GM21619 (cell line): Measurements from ENCODE around the gene NUP210.
"Not testable (repeated sequence)": the region's sequence is repeated elsewhere in the genome, so short reads cannot be mapped to it uniquely, and the experiment has no call there.

Source experiments
- ATAC-seq: cut with Tn5 transposase; IDR thresholded peaks from one replicate; pipeline ENCODE4 v1.9.1; 2021; ENCODE audit not compliant: unreplicated experiment

Gene NUP210

DNA sequence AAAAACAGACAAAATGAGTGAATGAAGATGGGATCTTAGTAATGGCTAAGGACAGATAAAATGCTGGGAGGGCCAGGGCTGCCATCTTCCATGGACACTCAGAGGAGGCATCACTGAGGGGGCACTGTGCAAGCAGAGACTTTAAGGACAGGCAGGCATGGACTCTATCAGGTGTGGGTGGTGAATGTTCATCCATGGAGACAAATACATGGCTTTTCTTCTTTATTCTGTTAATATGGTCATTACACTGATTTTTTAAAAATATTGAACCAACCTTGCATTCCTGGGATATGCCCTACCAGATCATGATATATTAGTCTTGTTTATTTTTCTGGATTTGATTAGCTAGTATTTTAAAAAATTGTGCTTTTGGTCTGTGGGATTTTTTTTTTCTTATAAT, 12.2 kb downstream of the NUP210 start:
- no peak for ATAC-seq

DNA sequence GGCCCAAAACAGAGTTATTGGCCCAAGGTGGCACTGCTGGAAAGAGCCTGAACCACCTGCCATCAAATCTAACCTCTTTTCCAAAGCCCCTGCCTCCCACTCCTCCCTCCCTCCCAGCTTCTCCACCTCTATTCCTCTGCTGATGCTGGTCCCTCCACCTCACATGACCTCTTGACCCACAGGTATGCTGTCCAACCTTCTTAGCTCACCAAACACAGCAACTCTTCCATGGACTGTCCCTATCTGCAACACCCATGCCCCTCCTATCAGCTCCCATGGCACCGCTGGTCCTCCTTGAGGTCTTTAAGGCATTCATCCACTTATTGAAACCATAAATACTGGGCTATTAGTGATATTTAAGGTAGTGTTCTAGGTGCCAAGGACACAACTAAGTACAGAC, 12.6 kb downstream of the NUP210 start:
- no peak for ATAC-seq

DNA sequence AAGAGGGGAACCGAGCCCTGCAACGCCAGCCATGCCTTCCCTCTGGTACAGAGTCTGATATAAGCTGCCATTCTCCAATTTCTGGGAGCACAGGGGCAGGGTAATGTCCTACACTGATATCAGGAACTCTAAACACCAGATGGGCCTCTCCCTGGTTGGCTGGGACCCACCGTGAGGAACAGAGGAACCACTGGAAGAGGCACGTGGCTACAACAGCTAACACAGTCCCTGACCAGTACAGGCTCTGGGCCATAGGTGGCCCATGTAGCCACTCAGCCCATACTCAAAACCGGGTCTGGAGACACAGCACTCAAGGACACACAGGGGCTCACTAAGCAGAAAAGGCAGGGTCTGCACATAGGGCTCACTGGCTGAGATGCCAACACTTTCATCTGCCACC, 13.9 kb downstream of the NUP210 start:
- no peak for ATAC-seq

DNA sequence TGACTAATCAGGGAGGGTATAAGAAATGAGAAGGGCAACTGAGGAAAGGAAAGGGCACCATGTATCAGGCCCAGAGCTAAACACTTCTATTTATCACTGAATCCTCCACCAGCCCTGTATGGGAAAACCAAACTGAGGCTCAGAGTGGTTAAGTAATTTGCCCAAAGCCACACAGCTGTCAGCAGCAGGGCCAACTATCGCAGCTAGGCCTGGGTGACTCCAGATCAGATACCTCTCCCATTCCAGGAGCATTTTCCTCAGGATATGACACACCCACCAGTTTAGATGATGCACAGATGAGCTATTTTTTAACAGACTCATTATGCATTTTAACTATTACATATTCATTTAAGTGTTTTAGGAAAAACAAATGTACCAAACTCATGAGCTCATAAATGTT, 14.5 kb downstream of the NUP210 start:
- no peak for ATAC-seq

DNA sequence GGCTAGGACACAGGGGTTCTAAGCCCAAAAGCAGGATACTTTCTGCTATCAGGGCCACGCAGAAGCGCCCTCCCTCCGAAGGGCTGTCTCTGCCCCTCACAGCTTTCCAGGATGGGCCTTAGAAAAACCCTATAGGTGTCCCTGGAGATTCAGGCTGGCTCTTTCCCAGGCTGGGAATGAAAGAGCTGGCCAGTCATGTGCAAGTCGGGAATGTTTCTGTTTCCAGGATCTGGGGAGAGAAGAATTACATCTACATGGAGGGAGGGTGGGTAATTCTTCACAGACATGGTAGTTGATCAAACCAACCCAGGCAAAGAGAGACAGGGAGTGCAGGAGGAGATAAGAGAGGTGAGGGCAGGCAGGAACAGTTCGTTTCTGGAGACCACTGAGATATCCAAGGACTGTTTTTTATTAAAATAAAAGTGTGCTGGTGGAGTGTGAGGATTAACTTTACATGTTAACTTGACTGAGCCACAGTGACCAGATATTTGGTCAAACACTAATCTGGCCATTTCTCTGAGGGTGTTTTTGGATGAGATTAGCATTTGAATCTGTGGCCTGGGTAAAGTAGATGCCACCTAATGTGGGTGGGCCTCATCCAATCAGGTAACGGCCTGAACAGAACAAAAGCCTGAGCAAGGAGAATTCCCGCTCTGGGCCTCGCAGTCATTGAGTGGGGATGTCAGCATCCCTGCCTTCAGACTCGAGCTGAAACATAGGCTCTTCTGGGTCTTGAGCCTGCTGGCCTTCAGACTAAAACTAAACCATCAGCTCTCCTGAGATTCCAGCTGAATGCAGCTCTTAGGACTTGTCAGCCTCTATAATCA, 15.3 kb downstream of the NUP210 start:
- no peak for ATAC-seq

DNA sequence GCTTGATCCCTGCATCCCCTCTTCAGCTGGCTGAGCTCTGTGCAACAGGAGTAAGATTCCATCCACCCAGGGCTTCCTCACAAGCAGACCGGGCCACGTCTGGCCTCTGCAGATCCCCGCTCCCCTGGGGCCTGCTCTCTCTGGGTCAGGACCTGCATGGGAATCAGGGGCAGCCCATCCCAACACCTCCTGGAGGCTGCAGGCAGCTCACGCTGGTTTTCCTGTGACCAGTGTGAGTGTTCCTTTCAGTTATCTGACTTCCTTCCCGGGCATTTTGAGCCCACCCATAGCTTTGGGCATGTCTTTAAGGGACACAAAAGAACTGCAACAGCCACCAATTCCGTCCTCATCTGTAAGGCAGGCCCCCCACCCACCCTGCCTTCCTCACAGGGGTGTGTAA, 16.3 kb downstream of the NUP210 start:
- no peak for ATAC-seq

DNA sequence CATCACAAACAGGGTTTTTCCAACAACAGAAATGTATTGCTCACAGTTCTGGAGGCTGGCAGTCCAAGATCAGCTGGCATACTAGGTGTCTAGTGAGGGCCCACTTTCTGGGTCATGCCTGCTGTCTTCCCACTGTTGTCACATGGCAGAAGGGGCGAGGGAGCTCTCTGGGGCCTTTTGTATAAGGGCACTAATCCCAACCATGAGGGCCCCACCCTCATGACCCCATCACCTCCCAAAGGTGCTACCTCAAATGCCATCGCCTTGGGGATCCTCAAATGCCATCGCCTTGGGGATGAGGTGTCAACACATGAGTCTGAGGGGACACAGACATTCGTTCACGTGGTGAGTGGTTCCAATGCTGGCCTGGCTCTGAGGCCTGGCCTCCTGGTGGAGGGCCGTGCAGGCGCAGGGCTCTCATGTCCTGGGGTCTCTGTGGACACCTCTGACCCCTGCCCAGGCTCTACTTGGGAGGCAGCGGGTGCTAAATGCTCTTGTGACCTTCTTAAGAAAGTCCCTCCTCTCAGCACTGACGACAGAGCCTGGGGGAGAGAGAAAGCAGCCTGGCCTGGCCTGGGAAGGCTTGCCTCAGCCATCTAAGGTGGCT, 16.8 kb downstream of the NUP210 start:
- no peak for ATAC-seq

DNA sequence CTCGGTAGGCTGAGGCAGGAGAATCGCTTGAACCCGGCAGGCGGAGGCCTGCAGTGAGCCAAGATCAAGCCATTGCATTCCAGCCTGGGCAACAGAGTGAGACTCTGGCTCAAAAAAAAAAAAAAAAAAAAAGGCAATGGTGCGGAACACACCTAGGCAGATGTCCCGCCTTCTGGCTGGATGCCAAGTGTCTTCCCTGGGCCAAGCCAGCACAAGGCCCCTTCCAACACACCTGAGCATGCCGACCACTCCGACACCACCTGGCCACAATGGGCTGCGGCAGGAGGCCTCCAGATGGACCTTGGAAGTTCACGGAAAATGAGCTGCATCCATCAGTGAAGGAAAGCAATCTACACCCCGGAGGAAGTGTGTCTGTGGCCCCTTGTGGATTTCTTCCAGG, 19.0 kb downstream of the NUP210 start:
- no peak for ATAC-seq

DNA sequence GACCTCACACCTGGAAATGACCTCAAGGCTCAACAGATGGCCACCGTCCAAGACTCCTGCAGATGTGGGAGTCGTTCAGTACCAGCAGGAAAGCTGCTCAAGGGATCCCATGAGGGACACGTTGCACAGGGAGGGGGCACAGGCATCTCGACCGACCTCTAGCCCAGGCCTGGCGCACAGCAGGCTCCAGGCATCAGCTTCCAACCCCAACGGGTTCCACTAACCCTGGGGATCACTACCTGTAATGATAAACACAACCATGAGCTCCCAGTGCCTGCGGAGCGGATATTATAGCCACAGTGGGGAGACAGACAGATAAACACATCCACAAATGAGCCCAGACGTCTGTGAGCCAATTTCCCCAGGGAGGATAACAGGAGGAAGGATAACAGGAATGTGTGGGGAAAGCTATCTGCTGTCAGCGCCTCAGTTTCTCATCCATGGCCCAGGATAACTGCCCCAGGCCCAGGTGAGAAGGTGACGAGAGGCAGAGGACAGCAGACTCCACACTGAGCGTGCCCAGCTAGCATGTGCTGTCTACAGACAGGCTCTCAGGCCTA, 19.9 kb downstream of the NUP210 start:
- no peak for ATAC-seq

DNA sequence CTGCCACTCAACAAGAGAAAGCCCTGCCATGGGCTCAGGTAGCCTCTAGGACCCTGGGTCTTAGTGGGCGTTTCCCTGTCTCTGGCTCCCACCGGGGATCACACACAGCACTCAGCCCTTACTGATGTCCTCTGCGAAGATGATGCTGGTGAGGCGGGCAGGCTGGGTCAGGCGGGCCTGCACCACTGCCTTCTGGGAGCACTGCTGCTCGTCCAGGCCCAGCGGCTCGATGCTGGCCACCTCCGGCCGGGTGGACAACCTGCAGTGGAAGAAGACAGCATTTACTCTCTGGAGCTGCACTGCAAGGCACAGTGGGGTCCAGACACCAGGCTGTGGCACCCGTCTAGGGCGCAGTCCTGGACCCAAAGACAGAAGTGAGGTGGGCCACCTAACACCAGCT, 20.5 kb downstream of the NUP210 start:
- ATAC-seq: no peak

DNA sequence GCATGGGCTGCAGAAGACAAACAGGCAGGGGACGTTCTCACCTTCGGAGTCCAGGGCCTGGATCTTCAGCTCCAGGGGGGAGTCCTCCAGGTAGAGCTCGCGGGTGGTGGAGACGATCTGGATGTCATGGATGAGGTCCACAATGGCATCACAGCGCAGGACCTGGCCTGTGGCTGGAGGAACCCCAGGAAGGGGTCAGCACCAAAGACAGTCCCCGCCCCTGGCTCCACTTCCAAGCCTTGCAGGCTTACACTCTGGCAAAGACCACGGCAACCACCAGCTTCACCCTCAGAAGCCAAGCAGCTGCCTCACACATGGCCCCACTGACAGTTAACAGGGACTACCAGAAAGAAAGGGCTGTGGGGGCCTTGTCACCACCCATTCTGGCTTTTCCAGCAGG, 22.8 kb downstream of the NUP210 start:
- ATAC-seq: no peak

DNA sequence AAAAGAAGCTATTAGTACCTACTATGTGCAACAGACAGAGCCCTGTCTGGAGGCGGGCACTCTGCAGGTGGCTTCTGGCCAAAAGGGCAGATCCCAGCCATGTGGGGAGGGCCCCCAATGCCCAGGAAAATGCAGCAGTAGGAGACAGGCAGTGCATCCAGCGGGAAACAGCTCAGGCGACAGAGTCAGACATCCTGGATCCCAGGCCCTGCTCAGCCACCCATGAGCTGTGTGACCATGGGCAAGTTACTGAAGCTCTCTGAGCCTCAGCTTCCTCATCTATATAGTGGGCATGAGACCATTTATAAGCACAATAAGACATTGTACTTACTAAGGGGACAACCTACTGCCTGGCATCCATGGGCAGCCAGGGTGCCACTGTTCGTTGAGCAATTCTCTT, 25.8 kb downstream of the NUP210 start:
- no peak for ATAC-seq

DNA sequence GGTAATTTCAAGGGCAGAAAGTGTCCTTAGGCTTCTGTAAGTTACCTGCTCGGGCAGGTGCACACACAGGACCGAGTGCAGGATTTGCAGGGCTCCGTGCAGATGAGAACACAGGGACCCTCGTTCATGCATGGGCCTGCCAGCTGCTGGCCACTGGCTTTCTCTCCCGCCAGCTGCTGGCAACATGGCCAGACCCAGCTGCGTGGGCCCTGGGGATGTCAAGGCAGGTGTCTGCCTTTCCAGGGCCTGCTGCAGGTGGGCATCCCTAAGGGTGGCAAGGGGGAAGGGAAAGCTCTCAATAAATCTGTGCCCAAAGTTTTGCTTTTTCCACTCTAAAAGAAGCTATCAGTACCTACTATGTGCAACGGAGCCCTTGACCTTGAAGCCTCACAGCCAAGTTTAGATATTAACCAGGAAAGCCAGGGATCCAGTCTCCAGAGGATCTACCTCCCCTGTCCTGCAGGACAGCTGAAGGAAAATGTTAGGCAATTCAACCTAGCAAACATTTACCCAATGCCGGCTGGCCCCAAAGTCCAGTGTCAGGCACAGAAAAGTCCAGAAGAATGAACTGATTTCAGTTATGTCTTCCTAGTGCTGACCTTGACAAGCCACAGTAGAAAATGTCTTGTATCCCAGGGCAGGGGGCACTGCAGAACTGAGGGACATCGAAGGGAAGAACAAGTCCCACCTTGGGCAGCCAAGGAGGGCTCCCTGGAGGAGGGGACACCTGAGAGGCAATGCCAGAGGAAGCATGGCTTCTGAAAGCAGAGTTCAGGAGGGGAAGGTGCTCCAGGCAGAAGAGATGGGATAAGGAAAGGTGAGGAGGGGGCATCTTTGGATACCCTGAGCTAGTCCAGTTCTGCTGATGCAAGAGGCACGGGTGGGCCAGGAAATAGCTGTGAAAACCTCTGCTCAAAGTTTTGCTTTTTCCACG, 26.4 kb downstream of the NUP210 start:
- no peak for ATAC-seq

DNA sequence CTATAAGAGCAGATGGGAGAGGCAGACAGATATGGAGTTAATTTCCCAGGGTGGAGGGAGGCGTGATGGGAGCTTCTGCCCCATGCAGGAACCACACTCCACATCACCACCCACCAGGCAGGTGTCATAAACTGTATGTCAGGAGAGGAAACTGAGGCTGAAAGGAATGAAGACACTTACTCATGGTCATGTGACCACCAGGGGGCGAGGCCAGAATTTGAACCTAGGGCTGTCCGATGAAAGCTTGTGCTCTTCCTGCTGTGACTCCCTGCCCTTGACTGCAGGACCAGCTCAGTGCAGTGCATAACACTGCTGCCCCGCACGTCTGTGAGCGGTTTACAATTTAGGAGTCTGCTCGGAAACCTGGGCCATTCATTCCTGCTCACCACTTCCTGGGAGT, 28.8 kb downstream of the NUP210 start:
- ATAC-seq: no peak

DNA sequence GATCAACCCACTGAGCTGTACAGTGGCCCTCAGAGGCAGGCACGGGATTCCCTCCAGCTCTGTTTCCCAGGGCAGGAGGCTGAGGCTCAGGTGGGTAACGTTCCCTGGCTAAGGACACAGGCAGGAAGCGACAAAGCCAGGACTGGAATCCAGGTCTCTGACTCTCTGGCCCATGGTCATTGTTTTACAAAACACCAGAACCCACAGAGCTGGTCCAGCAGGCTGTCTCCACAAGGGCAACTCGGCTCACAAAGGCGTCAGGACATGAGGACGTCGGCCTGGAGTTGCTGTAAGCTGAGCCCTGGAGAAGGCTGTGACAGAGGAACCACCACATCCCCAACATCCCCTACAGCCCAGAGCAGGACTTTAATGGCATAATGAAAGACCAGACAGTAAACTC, 30.7 kb downstream of the NUP210 start:
- no peak for ATAC-seq

DNA sequence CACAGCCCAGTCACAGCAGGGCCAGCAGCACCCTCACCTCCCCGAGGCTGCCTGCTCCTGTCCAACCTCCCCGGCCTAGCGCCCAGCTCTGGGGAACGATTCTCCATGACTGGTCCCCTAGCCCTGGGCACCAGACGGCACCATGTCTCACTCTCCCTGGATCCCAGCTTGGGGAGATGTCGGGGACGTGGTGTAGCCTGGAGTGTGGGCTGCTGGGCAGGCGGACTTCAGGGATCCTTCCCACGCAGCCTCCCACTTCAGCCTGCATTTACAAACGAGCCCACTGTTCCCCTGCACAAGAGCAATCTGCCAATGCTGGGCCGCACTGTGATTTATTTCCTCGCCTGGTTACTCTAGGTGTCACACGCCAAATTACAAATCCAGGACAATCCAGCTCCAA, 31.3 kb downstream of the NUP210 start:
- no peak for ATAC-seq

DNA sequence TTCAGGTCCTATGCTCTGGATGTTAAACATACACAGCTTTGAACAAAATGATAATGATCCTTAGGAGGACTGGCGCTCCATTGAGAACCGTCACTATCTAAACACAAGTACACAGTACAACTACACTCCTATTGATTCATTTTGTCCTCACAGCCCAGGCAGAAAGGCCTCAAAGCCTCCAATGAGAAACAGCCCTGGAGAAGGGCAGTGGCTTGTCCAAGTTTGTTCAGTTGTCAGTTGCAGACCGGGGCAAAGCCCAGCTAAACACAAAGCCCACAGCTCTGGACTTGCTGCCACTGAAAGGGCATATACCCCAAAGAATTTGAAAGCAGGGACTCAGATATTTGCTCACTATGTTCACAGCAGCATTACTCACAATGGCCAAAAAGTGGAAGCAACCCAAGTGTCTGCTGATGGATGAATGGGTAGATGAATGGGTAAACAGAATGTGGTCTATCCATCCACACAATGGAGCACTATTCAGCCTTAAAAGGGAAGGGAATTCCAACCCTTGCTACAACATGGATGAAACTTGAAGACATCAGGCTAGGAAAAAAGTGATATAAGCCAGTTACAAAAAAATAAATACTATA, 34.7 kb downstream of the NUP210 start:
- ATAC-seq: no peak

DNA sequence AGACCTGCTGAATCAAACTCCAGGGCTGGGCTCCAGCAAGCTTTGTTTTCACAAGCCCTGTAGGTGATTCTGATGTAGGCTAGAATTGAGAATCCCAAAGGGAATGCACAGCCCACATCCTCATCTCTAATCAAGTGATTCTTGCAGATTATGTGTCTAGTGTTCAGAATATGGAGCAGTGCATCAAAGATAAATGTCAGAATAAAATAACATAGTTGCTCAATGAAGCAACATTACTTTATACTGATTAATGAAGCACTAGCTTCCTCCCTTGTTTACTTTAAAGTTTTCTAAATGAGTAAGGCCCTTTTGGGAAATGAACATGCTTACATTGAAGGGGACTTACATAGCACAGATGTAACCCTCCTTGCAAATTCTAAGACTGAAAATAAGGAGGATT, 39.2 kb downstream of the NUP210 start:
- ATAC-seq: no peak

DNA sequence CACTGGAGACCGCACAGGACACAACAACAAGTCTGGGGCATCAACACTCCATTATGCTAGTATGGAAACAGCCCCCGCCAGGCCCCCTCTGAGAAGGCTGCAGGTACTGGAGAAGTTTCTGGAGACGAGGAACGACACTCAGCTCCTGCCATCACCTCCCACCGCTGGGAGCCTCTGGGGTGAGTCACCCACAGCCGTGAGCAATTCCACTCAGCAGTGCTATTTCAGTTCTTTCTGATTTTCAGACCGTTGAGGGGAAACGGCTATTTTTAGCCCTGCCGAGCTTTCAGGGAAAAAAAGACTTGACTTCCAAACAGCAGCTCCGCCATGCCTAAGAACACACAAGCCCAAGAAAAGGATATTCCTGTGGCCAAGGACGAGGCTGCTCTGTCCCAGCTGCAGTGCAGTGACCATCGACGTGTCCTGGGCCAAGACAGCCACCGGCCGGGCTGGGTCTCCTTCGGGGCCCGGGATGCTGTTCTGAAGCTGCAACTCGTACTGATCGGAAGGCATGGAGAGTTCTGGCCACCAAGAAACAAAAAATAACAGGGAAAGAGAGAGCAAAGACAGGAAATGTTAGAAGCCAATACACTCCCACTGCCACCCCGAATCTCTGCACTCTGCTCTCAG, 40.8 kb downstream of the NUP210 start:
- ATAC-seq: no peak

DNA sequence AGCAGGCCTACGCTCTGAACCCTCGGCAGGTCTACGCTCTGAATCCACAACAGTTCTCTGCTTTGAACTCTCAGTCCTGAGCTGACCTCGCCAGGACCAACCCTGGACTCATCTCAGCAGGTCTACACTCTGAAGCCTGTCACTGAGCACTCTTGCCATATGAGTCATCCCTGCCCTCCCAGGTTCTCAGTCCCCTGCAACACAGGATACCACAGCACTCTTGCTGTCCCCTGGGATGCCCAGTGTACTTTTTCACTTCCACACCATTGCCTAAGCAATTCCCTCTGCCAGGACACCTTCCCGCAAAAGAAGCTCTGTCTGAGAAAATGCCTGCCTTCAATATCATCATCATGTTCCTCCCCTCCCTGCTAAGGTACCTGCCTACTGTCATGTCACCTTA, 42.0 kb downstream of the NUP210 start:
- peak; percentile 94 for ATAC-seq

DNA sequence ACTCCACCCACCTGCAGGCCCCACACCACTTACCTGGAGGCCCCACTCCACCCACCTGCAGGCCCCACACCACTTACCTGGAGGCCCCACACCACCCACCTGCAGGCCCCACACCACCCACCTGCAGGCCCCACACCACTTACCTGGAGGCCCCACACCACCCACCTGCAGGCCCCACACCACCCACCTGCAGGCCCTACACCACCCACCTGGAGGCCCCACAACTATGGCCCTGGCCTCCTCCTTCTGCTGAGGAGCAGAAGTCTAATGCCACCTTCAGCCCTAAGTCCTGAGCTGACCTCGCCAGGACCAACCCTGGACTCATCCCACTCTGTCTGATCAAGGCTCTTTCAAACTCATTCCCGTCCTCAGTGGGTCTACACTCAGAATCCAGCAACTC, 42.4 kb downstream of the NUP210 start:
- ATAC-seq: not testable (repeated sequence)
